ENCODE results near the gene NDST1. TPM values are rescaled to one million over a fixed set of nuclear protein-coding genes. Genes with fewer than 3 reads are reported as not detected.
A peak's percentile ranks its signal among the peaks of the same experiment; 100 is the strongest.

Gene NDST1
- total RNA-seq, 4 donors from 2014 or later: 36.1 to 70.5 (median 50.5) TPM

- Histone ChIP-seq H3K36me3 (no peaks in the 10 kb centered on the region), H3K27ac (peak overlapping the region in 3 of 4 donors; percentile 43 to 61 (median 60)), H3K27me3 (no peaks in the 10 kb centered on the region), H3K4me3 (no peak overlapping the region), H3K4me1 (peaks cover 66 to 70% of the 10 kb centered on the region in 2 donors), H3K9me3 (no peaks in the 10 kb centered on the region)
- DNase-seq: no peak
- ATAC-seq: no peak
- intact Hi-C loops (cut with DNase I; ENCODE audit: low total_unique reads): no loop called here
- TF ChIP-seq POLR2A (IDR thresholded peaks at IDR 0.05) (no peak), CTCF (IDR thresholded peaks at IDR 0.05 in 4 of 5, conservative IDR thresholded peaks at IDR 0.05 in 1 of 5) (no peak)
- in situ Hi-C loops (cut with MboI; ENCODE audit: low sequenced_read_pairs in 4 of 4): loop anchor here in 1 of 4 donors (10.0 kb wide), 1 partner anchor 49 kb away; no protein-coding TSS in a partner anchor
Measured at GRCh38 chr5:150513375-150514309, 5.7 kb downstream of the NDST1 start.

DNA sequence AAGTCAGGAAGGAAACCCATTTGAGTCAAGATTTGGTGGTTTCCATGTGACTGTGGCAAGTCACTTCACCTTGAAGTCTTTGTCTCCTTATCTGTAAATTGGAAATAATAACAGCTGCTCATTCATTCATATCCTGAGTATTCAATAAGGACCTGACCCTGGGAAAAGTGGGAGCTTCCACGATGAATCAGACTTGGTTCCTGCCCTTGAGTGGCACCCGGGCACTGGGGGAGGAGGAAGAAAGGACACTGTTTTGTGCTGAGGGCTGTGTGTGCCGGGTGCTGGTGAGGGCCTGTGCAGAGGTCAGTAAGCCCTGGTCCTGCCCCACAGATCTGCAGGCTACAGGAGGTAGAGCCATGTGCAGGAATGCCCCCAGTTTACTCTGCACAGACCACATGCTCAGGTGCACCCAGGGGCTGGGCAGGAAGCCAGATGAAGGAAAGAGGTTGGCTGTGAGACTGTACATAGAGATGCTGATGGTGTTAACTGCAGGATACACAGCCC, 6.8 kb downstream of the NDST1 start:
- intact Hi-C loops (cut with DNase I; ENCODE audit: low total_unique reads) (no loop called here), in situ Hi-C loops (cut with MboI; ENCODE audit: low sequenced_read_pairs in 4 of 4) (loop anchor here in 1 of 4 donors (10.0 kb wide), 1 partner anchor 50 kb away; no protein-coding TSS in a partner anchor)
- no peaks in the 10 kb centered on the region for H3K36me3 ChIP-seq
- H3K4me3 ChIP-seq: no peak overlapping the region
- no peaks in the 10 kb centered on the region for H3K9me3 ChIP-seq
- peak overlapping the region; percentile 26 to 61 (median 54) for H3K27ac ChIP-seq
- peaks cover 60 to 68% of the 10 kb centered on the region in 2 donors for H3K4me1 ChIP-seq
- DNase-seq (no peak), ATAC-seq (no peak)
- H3K27me3 ChIP-seq: no peaks in the 10 kb centered on the region
- TF ChIP-seq CTCF (IDR thresholded peaks at IDR 0.05 in 4 of 5, conservative IDR thresholded peaks at IDR 0.05 in 1 of 5) (no peak), POLR2A (IDR thresholded peaks at IDR 0.05) (no peak)

- DNase-seq: peak in 1 of 2 donors; percentile 44
- Histone ChIP-seq H3K4me3 (no peak overlapping the region), H3K27me3 (no peaks in the 10 kb centered on the region), H3K9me3 (no peaks in the 10 kb centered on the region), H3K36me3 (no peaks in the 10 kb centered on the region), H3K27ac (peak overlapping the region; percentile 52 to 61 (median 54)), H3K4me1 (peaks cover 56 to 64% of the 10 kb centered on the region in 2 donors)
- intact Hi-C loops (cut with DNase I; ENCODE audit: low total_unique reads) (no loop called here), in situ Hi-C loops (cut with MboI; ENCODE audit: low sequenced_read_pairs in 4 of 4) (loop anchor here in 1 of 4 donors (10.0 kb wide), 1 partner anchor 51 kb away; no protein-coding TSS in a partner anchor)
- no peak for TF ChIP-seq POLR2A (IDR thresholded peaks at IDR 0.05)
- no peak for TF ChIP-seq CTCF (IDR thresholded peaks at IDR 0.05 in 4 of 5, conservative IDR thresholded peaks at IDR 0.05 in 1 of 5)
- ATAC-seq: peak in 1 of 2 donors; percentile 35
Measured at GRCh38 chr5:150515446-150515845, 7.5 kb downstream of the NDST1 start.

DNA sequence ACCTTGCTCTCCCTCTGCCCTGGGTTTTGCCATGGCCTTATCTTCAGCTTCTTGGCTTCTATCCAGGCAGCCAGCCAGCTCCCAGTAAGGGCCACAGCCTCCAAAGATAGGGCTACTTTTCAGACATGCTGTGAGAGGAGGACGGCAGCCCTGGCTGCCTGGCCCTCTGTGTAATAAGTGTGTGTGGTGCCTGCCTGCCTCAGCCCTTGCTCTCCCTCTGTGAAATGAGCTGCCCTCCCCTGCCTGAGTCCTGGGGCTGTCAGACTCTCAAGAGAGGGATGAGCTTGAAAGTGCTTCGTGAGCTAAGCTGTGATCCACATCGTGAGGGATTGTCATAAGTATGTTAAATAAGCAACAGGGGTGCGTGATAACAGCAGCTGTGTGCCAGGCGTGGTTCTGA, 8.1 kb downstream of the NDST1 start:
- Histone ChIP-seq H3K36me3 (peaks cover 0 to 2% of the 10 kb centered on the region in 2 donors), H3K4me1 (peaks cover 50 to 59% of the 10 kb centered on the region in 2 donors), H3K4me3 (no peak overlapping the region), H3K27ac (peak overlapping the region; percentile 52 to 61 (median 54)), H3K27me3 (no peaks in the 10 kb centered on the region), H3K9me3 (no peaks in the 10 kb centered on the region)
- TF ChIP-seq POLR2A (IDR thresholded peaks at IDR 0.05): no peak
- TF ChIP-seq CTCF (IDR thresholded peaks at IDR 0.05 in 4 of 5, conservative IDR thresholded peaks at IDR 0.05 in 1 of 5): no peak
- in situ Hi-C loops (cut with MboI; ENCODE audit: low sequenced_read_pairs in 4 of 4) (loop anchor here in 1 of 4 donors (10.0 kb wide), 1 partner anchor 51 kb away; no protein-coding TSS in a partner anchor), intact Hi-C loops (cut with DNase I; ENCODE audit: low total_unique reads) (no loop called here)
- DNase-seq (no peak), ATAC-seq (no peak)

Data from gastrocnemius medialis (tissue), 4 donors.